GM18499 (cell line): ENCODE measurements around the gene LTB.

ENCODE experiments used
- ATAC-seq: cut with Tn5 transposase; IDR thresholded peaks from one replicate; pipeline ENCODE4 v1.9.1; 2021; ENCODE audit warnings: moderate number of reproducible peaks; ENCODE audit not compliant: insufficient read depth, unreplicated experiment

The LTB gene

DNA sequence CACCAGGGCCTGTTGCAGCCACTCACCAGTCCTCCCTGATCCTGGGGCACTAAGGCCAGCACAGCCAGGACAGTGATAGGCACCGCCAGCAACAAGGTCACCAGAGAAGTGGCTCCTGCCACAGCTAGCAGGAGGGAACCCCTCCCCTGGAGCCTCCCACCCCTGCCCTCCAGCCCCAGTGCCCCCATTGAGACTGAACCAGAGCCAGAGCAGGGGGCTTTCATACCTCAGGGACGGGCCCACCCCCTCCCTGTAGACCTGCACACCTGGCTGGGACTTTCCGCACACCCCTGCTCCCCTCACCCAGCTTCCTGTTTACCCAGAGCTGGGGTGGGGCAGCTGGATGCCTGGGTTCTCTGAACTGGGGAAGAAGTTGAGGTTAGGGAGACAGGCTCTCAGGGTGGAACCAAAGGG is at the start of gene LTB:
Gene LTB (minus strand): TSS at position 195 of the 414 bp plus-strand sequence. CDS start 7 bp downstream, at position 188.
- no peak for ATAC-seq

GRCh38 chr6:31631681-31632278 is 49.6 kb upstream of the LTB start:
- ATAC-seq, result no peak

DNA sequence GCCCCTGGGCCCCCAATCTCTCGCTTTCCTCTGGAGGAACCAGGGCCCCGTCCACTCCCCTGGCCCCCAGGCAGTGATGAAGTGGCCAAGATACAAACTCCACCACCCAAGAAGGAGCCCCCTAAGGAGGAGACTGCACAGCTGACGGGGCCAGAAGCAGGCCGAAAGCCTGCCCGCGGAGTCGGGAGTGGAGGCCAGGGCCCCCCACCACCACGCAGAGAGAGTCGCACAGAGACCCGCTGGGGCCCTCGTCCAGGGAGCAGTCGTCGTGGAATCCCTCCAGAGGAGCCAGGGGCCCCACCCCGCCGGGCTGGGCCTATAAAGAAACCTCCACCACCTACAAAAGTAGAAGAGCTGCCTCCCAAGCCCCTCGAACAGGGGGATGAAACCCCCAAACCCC is 49.0 kb upstream of the LTB start:
- no peak for ATAC-seq

- ATAC-seq, result no peak
Measured at GRCh38 chr6:31630177-31630934, 48.1 kb upstream of the LTB start.

DNA sequence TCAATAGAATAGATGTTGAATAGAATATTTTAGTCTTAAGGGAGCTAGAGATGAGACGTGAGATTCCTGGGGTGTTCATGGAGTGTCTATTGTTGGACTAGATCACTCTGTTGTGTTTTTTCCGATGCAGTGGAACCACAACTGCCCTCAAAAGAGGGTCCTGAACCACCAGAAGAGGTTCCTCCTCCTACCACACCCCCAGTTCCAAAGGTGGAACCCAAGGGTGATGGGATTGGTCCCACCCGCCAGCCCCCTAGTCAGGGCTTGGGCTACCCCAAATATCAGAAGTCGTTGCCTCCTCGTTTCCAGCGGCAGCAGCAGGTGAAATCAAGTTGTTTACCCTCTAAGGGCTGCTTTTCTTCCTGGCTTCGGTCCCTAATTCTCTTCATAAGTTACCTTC is 46.8 kb upstream of the LTB start:
- ATAC-seq, result no peak

DNA sequence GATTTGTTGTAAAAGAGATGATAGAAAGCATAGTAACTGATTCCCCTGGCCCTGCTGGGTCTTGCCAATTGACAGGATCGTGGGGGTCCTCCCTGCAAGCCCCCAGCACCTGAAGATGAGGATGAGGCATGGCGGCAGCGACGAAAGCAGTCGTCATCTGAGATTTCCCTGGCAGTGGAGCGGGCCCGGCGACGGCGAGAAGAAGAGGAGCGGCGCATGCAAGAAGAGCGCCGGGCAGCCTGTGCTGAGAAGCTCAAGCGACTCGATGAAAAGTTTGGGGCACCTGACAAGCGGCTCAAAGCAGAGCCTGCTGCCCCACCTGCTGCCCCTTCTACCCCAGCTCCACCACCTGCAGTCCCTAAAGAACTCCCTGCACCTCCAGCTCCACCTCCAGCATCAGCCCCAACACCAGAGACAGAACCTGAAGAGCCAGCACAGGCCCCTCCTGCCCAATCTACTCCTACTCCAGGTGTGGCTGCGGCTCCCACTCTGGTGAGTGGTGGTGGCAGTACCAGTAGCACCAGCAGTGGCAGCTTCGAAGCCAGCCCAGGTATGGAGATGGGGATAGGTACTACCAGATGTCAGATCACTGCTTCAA is 45.6 kb upstream of the LTB start:
- ATAC-seq, result no peak

GRCh38 chr6:31626952-31627351 is 44.7 kb upstream of the LTB start:
- ATAC-seq, result no peak

GRCh38 chr6:31624070-31624469 is 41.8 kb upstream of the LTB start:
- no peak for ATAC-seq

GRCh38 chr6:31622684-31623091 is 40.5 kb upstream of the LTB start:
- ATAC-seq, result no peak

- no peak for ATAC-seq
Measured at GRCh38 chr6:31621991-31622390, 39.8 kb upstream of the LTB start.

- no peak for ATAC-seq
Measured at GRCh38 chr6:31621320-31621939, 39.2 kb upstream of the LTB start.

- peak; percentile 9 for ATAC-seq
Measured at GRCh38 chr6:31620586-31621319, 38.5 kb upstream of the LTB start, which contains the start of gene PRRC2A. Gene PRRC2A, plus strand, starts transcription at chr6:31620715. Its CDS starts 2,075 bp downstream, at chr6:31622790.

DNA sequence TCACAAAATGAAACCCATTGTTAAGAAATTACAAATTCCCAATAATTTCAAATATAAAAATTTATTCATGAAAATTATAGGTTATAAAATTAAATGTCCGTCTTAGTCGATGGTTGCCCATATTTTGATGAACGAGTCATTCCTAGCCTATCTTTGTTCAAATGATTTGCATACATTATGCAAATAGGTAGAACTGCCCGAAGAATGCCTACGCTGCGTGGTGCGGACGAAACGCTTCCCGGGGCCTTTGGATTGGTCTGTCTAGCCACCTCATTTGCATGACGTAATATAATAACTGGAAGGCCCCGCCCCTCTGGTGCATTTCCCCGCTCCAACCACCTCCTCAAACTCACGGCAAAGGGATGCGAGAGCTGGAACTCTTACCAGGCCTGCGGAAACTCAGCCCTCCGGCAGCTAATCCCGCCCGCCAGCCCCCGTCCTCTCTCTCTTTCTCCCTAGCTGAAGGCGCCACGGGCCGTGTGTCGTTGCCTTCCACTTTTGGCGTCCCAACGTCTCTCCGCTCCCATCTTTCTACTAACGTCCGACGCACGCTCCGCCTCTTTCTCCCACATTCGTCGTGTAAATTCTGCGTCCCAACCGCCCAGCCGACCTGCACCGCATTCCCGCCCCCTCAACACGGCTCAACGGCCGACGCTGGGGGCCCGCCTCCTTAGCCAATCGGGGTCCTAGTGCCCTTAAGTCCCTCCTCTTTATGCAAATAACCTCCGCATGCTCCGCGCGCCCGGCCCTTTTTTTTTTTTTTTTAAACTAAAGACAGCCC is 37.8 kb upstream of the LTB start:
- ATAC-seq, result peak; percentile 51

GRCh38 chr6:31617010-31617409 is 34.8 kb upstream of the LTB start:
- no peak for ATAC-seq

- no peak for ATAC-seq
Measured at GRCh38 chr6:31615748-31616147, 33.5 kb upstream of the LTB start.

- no peak for ATAC-seq
Measured at GRCh38 chr6:31614684-31615578, 32.7 kb upstream of the LTB start, which contains the start of gene AIF1. Gene AIF1, plus strand, starts transcription at chr6:31615234. Its CDS starts 96 bp downstream, at chr6:31615330.

DNA sequence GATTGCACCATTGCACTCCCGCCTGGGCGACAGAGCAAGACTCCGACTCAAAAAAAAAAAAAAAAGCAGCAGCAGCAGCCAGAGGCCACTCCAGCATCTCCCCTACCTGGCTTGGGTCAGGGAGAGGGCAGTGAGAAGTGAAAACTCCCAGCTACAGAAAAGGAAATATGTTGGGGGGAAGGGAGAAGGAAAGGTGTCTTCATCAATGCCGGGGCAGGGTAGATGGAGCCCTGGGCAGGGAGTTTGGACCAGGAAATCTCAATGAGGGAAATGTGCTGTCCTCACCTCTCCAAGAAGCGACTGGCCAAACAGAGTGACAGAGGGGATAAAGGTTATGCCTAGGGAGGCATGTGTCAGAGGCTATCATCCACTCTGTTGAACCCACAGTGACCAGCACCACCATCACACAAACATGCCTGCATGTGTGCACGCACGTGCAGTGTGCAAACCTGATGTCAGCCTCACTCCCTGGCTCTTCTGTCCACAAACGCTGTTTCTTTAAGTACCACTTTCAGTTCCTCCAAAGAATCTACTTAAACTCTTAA is 31.9 kb upstream of the LTB start:
- no peak for ATAC-seq

DNA sequence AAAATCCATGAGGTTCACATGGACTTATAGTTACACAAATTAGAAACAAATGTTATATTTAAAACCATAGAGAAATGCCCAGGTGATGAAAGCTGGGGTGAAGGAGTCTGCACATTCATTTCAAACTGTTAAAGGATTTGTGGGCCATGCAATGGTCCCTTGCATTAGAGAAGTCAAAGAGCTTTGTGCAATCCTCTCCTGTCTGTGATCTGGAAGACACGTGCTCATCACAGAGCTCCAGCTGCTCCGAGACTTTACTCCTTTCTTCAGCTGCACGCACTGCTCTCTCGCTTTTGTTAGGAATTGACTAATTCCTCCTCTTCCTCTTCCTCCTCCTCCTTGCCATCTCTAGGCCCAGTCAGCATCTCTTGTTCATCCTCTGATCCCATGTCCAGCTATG is 28.7 kb upstream of the LTB start:
- ATAC-seq, result no peak
